Smooth muscle cell (in vitro differentiated cells): ENCODE measurements around the gene C1orf105. TPM values are rescaled to one million over a fixed set of nuclear protein-coding genes. Genes with fewer than 3 reads are reported as not detected.

Experiments
- DNase-seq: peaks from one replicate; lab custom pipeline; 2025; ENCODE audit not compliant: unreplicated experiment; lab: John Stamatoyannopoulos, UW
- H2AFZ ChIP-seq: fragments of 200-600 bp; sonication (generic); 2 replicates; pipeline ENCODE4 v1.6.0; 2016; ENCODE audit warnings: antibody characterized with exemption, low read depth, mild to moderate bottlenecking
- H3F3A ChIP-seq: fragments of 200-600 bp; sonication (generic); 2 replicates; pipeline ENCODE4 v1.6.0; 2017; ENCODE audit warnings: antibody characterized with exemption, low read depth
- H3K27ac ChIP-seq: fragments of 200-600 bp; sonication (generic); 2 replicates; pipeline ENCODE4 v1.5.1; 2016; ENCODE audit warnings: low read depth, mild to moderate bottlenecking
- H3K27me3 ChIP-seq: fragments of 200-600 bp; sonication (generic); 2 replicates; pipeline ENCODE4 v1.6.1; 2016; ENCODE audit warnings: low read depth, mild to moderate bottlenecking
- H3K36me3 ChIP-seq: fragments of 200-600 bp; sonication (generic); 2 replicates; pipeline ENCODE4 v1.5.1; 2016; ENCODE audit warnings: low read depth
- H3K4me1 ChIP-seq: fragments of 200-600 bp; sonication (generic); 2 replicates; pipeline ENCODE4 v1.5.1; 2016; ENCODE audit warnings: low read depth
- H3K4me2 ChIP-seq: fragments of 200-600 bp; sonication (generic); 2 replicates; pipeline ENCODE4 v1.6.0; 2016; ENCODE audit warnings: mild to moderate bottlenecking
- H3K4me3 ChIP-seq: fragments of 200-600 bp; sonication (generic); 2 replicates; pipeline ENCODE4 v1.5.1; 2016; ENCODE audit warnings: mild to moderate bottlenecking
- H3K79me2 ChIP-seq: fragments of 200-600 bp; sonication (generic); 2 replicates; pipeline ENCODE4 v1.6.0; 2016; ENCODE audit warnings: low read depth, mild to moderate bottlenecking
- H3K9ac ChIP-seq: fragments of 200-600 bp; sonication (generic); 2 replicates; pipeline ENCODE4 v1.6.0; 2016; ENCODE audit warnings: low read depth
- H3K9me3 ChIP-seq: fragments of 200-600 bp; sonication (generic); replicated peaks from 2 replicates; pipeline ENCODE4 v1.5.1; 2016; ENCODE audit warnings: low read depth
- H4K20me1 ChIP-seq: fragments of 200-600 bp; sonication (generic); 2 replicates; pipeline ENCODE4 v1.6.0; 2016; ENCODE audit warnings: low read depth
- CTCF ChIP-seq: fragments of 200-600 bp; sonication (generic); IDR thresholded peaks from 2 replicates; pipeline ENCODE4 v1.5.1; 2017; ENCODE audit warnings: borderline replicate concordance, mild to moderate bottlenecking, antibody characterized with exemption; ENCODE audit not compliant: insufficient read depth, poor library complexity, severe bottlenecking
- WGBS: methylation state at CpG from one replicate; pipeline ENCODE4 v1.1.7; 2016; ENCODE audit warnings: low lambda C conversion rate; 5-methylcytosine and 5-hydroxymethylcytosine counted together
- polyA plus RNA-seq: library from polyadenylated mRNA; unstranded; fragments of >200 nt; fragmentation: Nextera tagmentation; extraction: Ambion mirVana; gene quantifications from 2 replicates; pipeline ENCODE4 v1.2.1, GENCODE V29; 2016
- total RNA-seq: library from RNA; depleted of rRNA; stranded (reverse); fragments of >200 nt; gene quantifications from 2 replicates; pipeline ENCODE4 v1.2.3, GENCODE V29; 2014

The C1orf105 gene
- total and polyA plus RNA-seq, 2 experiments from 2014 or later = not detected

DNA sequence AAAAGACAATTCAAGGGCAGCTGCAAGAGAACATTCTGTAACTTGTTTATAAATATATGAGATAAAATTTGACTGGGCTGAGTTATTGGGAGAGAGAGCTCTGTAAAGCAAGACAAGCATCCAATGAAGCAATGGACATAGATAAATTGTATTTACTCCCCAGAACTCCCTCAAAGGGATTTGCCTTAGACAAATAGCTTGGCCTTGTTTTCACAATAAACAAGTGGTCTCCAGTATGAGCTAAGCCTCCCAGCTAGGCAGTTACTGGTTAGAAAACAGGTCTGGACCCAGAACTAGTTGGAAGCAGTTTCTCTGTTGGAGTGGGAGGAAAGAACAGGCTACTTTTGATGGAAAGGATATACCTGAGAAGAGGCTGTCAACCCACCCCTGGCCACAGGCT lies 87.3 kb downstream of the C1orf105 start:
- no peak for TF ChIP-seq CTCF
- DNase-seq = no peak
- no peaks in the 10 kb centered on the region for H3K36me3 ChIP-seq
- no peaks in the 10 kb centered on the region for H3K27me3 ChIP-seq
- no peak overlapping the region for H3K9ac ChIP-seq
- H3K9me3 ChIP-seq = no peaks in the 10 kb centered on the region
- no peak overlapping the region for H3K4me2 ChIP-seq
- H3K79me2 ChIP-seq = no peaks in the 10 kb centered on the region
- no peaks in the 10 kb centered on the region for H3F3A ChIP-seq
- no peak overlapping the region for H3K27ac ChIP-seq
- no peak overlapping the region for H2AFZ ChIP-seq
- H4K20me1 ChIP-seq = no peaks in the 10 kb centered on the region
- H3K4me3 ChIP-seq = no peak overlapping the region
- no peaks in the 10 kb centered on the region for H3K4me1 ChIP-seq

- TF ChIP-seq CTCF = no peak
- DNase-seq = no peak
- no peaks in the 10 kb centered on the region for H3K27me3 ChIP-seq
These were observed 90.0 kb downstream of the C1orf105 start for GRCh38 chr1:172510479-172510878.

DNA sequence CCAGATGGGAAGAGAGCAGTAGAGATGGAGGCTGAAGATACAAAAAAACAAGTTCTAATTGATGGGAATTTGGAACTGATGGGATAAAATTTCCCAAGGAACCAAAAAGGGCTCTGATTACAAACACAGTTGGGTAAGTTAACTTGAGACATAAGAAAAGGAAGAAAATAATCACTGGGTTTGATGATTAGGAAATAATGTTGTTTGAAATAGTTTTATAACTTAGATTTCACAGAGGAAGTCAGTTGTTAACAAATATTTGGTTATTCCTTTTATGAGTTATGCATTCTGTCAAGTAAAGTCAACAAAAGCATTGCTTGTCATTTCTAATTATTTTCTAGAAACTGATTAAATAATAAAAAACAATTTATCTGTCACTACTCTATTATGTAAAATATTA lies 92.1 kb downstream of the C1orf105 start:
- no peak overlapping the region for H3K27ac ChIP-seq
- H3K9me3 ChIP-seq = no peaks in the 10 kb centered on the region
- no peak for DNase-seq
- no peaks in the 10 kb centered on the region for H3K4me1 ChIP-seq
- no peaks in the 10 kb centered on the region for H3K79me2 ChIP-seq
- H3K27me3 ChIP-seq = no peaks in the 10 kb centered on the region
- no peak overlapping the region for H3K4me2 ChIP-seq
- no peak overlapping the region for H3K4me3 ChIP-seq
- no peaks in the 10 kb centered on the region for H4K20me1 ChIP-seq
- H3K9ac ChIP-seq = no peak overlapping the region
- no peaks in the 10 kb centered on the region for H3K36me3 ChIP-seq
- H2AFZ ChIP-seq = no peak overlapping the region
- TF ChIP-seq CTCF = no peak
- H3F3A ChIP-seq = no peaks in the 10 kb centered on the region

More at GRCh38 chr1:172510479-172510878, 90.0 kb downstream of the C1orf105 start:
- Histone ChIP-seq H4K20me1 (no peaks in the 10 kb centered on the region), H3K9ac (no peak overlapping the region), H3K4me1 (no peaks in the 10 kb centered on the region), H3K36me3 (no peaks in the 10 kb centered on the region), H2AFZ (no peak overlapping the region), H3K27ac (no peak overlapping the region), H3K9me3 (no peaks in the 10 kb centered on the region), H3K79me2 (no peaks in the 10 kb centered on the region), H3K4me2 (no peak overlapping the region), H3F3A (no peaks in the 10 kb centered on the region), H3K4me3 (no peak overlapping the region)
- 98% methylated on average over 3 of the region's 3 CpGs for WGBS

DNA sequence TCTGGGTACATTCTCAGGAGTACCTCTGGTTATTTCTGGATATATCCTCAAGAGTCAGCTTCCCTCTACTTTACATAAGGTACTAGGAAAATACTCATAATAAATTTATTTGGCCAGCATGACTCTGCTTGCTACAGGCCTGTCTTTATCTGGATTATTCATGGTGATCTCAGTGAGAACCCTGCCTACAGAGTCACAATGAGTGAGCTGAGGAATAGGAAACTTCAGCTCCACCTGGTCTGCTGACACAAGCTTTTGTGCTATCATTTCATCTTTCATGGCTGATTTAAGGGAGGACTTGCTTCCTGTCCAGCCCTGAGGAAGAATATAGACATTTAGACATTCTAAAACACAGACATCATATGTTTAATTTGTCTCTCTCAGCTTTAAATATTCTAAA lies 93.0 kb downstream of the C1orf105 start:
- Histone ChIP-seq H3K4me1 (no peaks in the 10 kb centered on the region), H3K9me3 (no peaks in the 10 kb centered on the region), H4K20me1 (no peaks in the 10 kb centered on the region), H3K9ac (no peak overlapping the region), H3K79me2 (no peaks in the 10 kb centered on the region), H3K4me3 (no peak overlapping the region), H3K27ac (peak overlapping the region; percentile 29), H3K4me2 (no peak overlapping the region), H3K27me3 (no peaks in the 10 kb centered on the region), H3K36me3 (no peaks in the 10 kb centered on the region), H2AFZ (no peak overlapping the region), H3F3A (no peaks in the 10 kb centered on the region)
- TF ChIP-seq CTCF = no peak
- no peak for DNase-seq
